SK-N-SH treated with all-trans-retinoic acid at 6 μM for 48 hours (cell line): Measurements from ENCODE around the gene ADAMTS20.

Source experiments
- CREB5 ChIP-seq: fragments of 250-450 bp; sonication (Bioruptor Pico); IDR thresholded peaks from 2 replicates; pipeline ENCODE4 v1.5.1; 2020; ENCODE audit warnings: low read depth, mild to moderate bottlenecking, moderate library complexity
- TSHZ2 ChIP-seq: fragments of 250-450 bp; sonication (Bioruptor Pico); IDR thresholded peaks from 2 replicates; pipeline ENCODE4 v1.5.0; 2020; ENCODE audit warnings: mild to moderate bottlenecking, moderate library complexity

GRCh38 chr12:43540470-43540869 lies 11.5 kb downstream of the ADAMTS20 start:
- TF ChIP-seq TSHZ2 (CRISPR knock-in tag) = no peak
- TF ChIP-seq CREB5 (CRISPR knock-in tag) = no peak
